HG03457 (cell line): ENCODE measurements around the gene HYDIN.
"Not testable (repeated sequence)": the region's sequence is repeated elsewhere in the genome, so short reads cannot be mapped to it uniquely, and the experiment has no call there.

Experiments used
- ATAC-seq: cut with Tn5 transposase; IDR thresholded peaks from one replicate; pipeline ENCODE4 v1.9.1; 2021; ENCODE audit warnings: moderate number of reproducible peaks; ENCODE audit not compliant: unreplicated experiment

HYDIN gene

DNA sequence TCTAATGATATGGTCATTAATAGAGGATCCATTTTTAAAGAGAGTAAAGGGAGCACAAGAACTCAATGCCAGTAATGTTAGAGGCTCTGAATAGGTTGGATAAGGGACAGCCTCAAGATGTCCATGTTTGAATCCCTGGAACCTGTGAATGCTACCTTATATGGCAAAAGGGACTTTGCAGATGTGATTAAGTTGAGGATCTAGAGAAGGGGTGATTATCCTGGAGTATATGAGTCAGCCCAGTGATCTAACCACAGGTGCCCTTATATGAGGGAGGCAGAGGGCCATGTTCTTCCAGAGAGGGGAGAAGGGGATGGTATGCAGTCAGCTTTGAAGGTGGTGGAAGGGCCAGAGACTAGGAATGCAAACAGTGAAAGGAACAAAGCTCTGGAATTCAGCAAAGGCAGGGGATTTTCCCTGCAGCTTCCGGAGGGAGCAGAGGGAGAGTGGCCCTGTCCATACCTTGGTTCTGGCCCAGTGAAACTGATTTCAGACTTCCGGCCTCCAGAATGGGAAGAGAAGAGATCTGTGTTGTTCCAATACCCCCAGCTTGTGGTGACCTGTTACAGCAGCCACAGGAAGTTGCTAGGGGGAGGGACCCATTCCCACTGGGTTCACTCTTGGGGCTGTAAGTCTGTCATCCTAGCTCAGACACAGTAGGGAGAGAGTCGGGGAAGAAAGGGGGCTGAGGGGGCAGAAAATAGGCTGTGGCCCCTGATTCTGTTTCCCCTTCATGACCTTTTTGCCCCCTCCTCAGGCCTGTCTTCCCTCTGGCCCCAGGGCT lies 220.9 kb downstream of the HYDIN start:
- not testable (repeated sequence) for ATAC-seq

GRCh38 chr16:71006516-71006915 lies 224.0 kb downstream of the HYDIN start:
- not testable (repeated sequence) for ATAC-seq

- not testable (repeated sequence) for ATAC-seq
Measured at GRCh38 chr16:70999735-71000134, 230.8 kb downstream of the HYDIN start.

DNA sequence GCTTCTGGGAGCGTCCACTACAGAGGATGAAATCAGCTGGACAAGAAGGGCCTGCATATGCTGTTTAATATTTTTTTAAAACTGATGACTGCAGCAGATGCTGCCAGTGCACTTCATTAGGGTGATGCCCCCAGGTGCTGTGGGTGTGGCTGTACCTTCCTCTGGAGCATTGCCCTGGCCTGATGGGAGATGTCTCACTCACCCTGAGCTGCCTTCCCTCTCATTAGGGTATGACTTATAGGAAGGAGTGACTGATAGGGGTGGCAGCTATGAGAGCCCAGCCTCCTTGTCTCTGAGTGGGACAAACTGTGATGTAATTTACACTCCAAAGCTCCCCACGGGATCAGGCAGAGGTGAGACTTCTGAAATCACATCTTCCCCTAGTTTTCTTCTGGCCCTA lies 234.7 kb downstream of the HYDIN start:
- not testable (repeated sequence) for ATAC-seq

DNA sequence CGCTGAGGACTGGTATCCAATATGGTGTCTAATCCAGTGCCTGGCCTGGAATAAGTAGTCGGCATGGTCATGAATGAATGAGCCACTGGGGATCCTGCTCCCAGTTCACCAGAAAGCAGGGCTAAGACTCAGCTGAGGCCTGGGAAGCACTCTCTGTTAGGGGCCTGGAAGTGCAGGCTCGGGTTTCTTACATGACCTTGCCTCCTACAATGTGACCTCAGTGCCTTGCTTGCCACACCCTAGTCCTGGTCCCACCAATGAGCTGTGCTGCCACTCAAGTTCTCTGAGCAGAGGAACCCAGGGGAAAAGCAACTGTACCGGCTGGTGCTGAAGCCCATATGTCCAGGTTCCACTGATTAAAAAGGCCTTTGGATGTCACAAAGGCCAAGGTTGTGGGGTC lies 238.0 kb downstream of the HYDIN start:
- not testable (repeated sequence) for ATAC-seq

DNA sequence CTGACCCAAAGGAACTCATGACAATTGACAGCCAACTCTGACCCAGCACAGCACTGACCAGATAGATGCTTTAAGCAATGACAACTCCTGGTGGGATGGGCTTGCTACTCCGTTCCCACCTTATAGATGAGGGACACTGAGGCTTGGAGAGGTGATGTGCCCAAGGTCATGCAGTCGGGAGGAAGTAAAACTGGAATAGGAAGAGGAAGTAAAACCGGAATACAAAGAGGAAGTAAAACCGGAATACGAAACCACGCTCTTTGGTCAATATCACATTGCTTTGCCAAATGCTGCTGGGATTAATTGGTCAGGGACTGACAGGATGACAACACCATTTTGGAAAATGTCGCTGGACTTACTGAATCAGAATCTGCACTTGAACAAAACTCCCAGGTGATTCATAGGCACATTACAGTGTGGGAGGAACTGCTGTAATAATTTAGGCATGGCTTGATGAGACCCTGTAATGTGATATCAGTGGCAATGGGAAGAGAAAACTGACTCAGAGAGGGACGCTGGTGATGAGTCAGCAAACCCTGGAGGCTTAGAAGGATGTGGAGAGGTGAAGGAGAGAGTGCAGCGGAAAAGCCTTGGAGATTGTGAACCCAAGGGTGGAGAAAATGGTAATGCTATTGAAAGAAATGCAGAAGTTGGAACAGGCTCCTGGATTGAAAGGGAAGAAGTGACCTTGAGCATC lies 243.4 kb downstream of the HYDIN start:
- not testable (repeated sequence) for ATAC-seq

GRCh38 chr16:70984675-70985074 lies 245.8 kb downstream of the HYDIN start:
- not testable (repeated sequence) for ATAC-seq

GRCh38 chr16:70968332-70968731 lies 262.2 kb downstream of the HYDIN start:
- ATAC-seq, result not testable (repeated sequence)

GRCh38 chr16:70960169-70960568 lies 270.4 kb downstream of the HYDIN start:
- ATAC-seq, result not testable (repeated sequence)

GRCh38 chr16:70954922-70955321 lies 275.6 kb downstream of the HYDIN start:
- not testable (repeated sequence) for ATAC-seq

- not testable (repeated sequence) for ATAC-seq
Measured at GRCh38 chr16:70953824-70954223, 276.7 kb downstream of the HYDIN start.

DNA sequence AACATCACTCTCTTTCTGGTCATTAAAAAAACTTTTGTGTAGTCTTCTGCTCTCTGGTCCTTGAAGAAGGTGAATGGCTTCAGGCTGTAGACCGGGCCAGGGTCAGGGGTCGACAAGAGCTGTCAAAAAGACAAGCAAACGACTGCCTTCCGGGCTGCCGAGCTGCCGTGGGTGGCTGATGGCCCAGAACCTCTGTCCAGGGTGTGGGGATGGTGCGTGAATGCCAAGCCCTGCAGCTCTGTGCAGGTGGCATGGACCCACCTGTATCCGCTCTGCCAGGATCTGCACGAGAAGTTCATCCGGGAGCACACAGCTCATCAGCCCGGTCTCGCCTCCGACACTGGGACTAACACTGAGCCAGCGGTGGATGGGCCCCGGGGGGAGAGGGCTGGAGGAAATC lies 287.0 kb downstream of the HYDIN start:
- not testable (repeated sequence) for ATAC-seq

DNA sequence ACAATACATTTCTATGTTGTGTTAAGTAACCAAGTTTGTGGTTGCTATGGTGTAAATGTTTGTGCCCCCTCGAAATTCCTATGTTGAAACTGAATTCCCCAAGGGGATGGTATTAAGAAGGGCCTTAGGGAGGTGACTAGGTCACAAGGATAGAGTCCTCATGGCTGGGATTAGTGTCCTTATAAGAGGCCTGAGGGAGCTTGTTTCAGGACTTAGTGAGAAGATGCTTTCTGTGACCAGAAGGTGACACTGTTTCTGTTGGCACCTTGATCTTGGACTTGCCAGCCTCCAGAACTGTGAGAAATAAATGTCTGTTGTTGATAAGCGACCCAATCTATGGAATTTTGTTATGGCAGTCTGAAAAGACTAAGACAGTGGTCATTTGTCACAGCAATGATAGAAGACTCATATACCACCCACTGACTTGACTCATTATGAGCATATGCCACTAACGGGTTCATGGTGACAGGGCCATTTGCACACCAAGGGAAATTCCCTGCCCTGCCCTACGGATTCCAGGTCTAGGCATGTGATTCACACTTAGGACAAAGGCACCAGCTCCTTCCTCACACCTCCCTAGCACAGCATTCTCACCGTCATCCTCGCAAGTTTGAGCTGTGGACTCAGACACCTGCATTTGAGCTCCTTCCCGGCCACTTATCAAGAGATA lies 290.7 kb downstream of the HYDIN start:
- ATAC-seq, result not testable (repeated sequence)

GRCh38 chr16:70936781-70937525 lies 293.6 kb downstream of the HYDIN start:
- not testable (repeated sequence) for ATAC-seq

- not testable (repeated sequence) for ATAC-seq
Measured at GRCh38 chr16:70935325-70935724, 295.2 kb downstream of the HYDIN start.

DNA sequence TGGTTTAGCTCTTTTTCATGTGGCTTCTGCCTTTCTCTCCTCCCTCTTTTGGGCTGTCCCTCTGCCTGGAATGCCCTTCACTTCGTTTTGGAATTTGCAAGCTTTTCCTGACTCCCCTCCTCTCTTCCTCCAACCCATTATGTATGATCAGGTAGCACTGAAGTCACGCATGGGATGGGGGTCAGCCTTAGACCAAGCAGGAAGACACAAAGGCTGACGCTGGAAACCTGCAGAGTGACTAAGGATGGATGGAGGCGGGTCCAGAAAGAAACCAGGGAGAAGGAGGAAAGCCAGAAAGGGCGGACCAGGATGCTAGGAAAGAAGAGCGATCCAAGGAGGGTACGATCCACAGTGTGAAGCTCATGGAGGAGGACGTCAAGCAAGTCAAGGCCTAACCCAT lies 296.8 kb downstream of the HYDIN start:
- ATAC-seq, result not testable (repeated sequence)

DNA sequence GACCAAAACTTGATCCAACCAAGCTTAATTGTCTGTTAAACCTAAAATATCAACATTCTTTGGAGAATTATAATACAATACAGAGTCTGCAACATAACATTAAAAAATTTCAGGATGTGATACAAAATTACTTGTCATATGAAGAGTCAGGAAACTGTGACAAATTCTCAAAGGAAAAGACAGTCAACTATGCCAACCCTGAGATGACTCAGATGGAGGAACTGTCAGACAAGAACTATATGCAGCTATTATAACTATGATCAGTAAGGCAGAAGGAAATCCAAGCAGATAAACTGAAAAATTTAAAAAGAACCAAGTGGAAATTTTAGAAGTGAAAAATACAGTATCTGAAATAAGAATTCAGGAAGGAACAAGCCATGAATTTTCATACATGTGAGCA lies 299.8 kb downstream of the HYDIN start:
- ATAC-seq, result not testable (repeated sequence)

DNA sequence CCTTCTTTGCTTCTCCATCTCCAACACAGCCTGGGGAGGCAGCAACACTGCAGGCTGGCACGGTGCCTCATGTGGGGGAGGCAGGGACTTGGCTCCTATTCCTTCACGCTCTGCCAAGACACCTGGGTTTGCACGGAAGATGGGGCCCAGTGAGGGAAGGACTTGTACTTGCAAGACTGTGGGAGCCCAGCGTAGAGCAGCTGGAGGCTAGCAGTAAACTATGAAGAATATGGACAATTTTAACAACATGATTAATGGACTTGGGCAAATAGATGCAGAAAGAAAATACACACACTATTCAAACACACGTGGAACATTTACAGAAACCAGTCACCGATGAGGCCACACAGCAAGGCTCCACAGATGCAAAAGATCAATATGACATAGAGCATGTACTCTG lies 308.4 kb downstream of the HYDIN start:
- ATAC-seq, result not testable (repeated sequence)

DNA sequence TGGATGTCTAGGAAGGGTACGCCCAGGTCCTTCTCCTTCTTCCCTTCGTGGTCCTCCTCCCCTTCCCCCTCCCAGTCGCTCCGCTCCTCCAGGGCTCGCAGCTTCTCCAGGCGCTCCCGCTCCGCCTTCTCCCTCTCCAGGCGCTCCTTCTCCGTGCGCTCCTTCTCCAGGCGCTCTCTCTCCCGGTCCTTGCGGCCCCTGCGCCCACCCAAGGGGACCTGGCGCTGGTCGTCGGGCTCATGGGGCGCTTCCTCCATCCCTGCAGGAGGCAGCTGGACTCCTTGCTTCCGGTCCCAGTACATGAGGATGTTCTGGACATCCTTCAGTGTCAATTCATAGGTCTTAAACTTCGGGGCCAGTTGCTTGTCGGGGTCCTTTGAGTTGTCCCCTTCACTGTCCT lies 309.9 kb downstream of the HYDIN start:
- ATAC-seq, result not testable (repeated sequence)

GRCh38 chr16:70888208-70888607 lies 342.3 kb downstream of the HYDIN start:
- ATAC-seq, result not testable (repeated sequence)

- not testable (repeated sequence) for ATAC-seq
Measured at GRCh38 chr16:70884652-70885051, 345.9 kb downstream of the HYDIN start.
